HG02885 (cell line): ENCODE measurements around the gene BHMT.

Source experiments
- ATAC-seq: cut with Tn5 transposase; IDR thresholded peaks from one replicate; pipeline ENCODE4 v1.9.1; 2021; ENCODE audit warnings: mild to moderate bottlenecking; ENCODE audit not compliant: unreplicated experiment, poor library complexity

The BHMT gene, protein sequence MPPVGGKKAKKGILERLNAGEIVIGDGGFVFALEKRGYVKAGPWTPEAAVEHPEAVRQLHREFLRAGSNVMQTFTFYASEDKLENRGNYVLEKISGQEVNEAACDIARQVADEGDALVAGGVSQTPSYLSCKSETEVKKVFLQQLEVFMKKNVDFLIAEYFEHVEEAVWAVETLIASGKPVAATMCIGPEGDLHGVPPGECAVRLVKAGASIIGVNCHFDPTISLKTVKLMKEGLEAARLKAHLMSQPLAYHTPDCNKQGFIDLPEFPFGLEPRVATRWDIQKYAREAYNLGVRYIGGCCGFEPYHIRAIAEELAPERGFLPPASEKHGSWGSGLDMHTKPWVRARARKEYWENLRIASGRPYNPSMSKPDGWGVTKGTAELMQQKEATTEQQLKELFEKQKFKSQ

DNA sequence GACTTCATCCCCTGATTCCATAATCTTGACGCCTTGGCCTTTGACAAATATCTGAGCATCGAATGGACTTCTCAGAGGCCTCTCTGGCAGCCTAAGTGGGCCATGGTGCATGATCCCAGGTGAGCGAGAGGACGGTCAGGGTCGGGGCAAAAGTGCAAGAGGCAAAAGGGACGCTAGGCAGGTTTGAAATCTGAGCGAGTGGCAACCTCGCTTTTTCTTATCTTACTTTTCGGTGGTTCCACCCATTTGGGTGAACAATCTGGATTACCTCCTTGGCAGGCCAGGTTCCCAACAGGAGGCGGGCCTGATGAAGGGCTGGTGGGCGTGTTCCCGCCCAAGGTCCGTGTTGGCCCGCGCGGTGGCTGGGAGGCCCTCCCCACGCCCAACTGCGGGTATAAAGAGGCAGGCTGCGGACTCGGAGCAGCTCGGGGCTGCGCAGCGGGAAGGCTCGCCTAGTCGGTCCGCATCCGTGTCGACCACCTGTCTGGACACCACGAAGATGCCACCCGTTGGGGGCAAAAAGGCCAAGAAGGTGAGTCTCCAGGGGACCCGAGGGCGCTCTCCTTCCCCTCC, at the start of gene BHMT:
Gene BHMT (plus strand): TSS at position 423 of the 573 bp plus-strand sequence. CDS start 77 bp downstream, at position 500.
- ATAC-seq, result no peak

- no peak for ATAC-seq
Observed at GRCh38 chr5:79062436-79062835, 49.2 kb upstream of the BHMT start.

GRCh38 chr5:79069488-79070349, 41.9 kb upstream of the BHMT start, which contains the start of the genes BHMT2 and DMGDH:
Gene BHMT2, plus strand, starts transcription at chr5:79069767. Its CDS starts 16 bp downstream, at chr5:79069783.
Gene DMGDH, minus strand, starts transcription at chr5:79069674. Its CDS starts 54 bp downstream, at chr5:79069620.
- ATAC-seq, result no peak

DNA sequence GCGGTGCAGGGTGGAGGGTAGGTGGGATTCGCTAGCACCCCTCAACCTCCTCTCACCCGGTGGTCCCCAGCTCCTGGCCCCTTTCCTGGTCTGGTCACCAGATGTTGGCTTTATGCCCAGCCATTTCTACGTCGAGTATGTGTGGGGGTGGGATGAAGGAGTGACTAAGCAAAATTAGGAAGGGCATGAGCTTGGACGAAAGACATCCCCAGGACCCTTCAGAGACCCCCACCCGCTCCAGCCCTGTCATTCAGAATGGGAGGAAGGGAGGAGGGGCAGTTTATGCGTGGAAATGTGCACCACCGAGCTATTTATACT, 41.3 kb upstream of the BHMT start:
- ATAC-seq, result no peak

GRCh38 chr5:79074641-79075040, 37.0 kb upstream of the BHMT start:
- no peak for ATAC-seq

- no peak for ATAC-seq
Observed at GRCh38 chr5:79075646-79076426, 35.8 kb upstream of the BHMT start.

DNA sequence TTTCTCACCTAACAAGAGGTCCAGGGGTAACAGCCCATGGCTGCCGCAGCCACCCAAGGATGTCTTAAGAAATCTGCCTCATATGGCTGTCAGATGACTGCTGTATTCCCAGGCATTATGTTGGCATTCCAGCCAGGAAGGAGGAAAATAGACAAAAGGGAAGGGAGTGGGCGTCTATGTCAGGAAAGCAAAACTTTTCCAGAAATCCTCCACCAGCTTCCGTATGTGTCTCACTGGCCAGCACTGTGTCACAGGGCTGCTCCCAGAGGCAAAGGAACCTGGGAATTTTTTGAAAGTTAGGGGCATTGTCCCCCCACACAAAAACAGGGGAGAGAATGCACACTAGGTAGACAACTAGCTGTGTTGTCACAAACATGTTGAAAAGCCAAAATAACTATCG, 34.8 kb upstream of the BHMT start:
- ATAC-seq, result no peak

- no peak for ATAC-seq
Observed at GRCh38 chr5:79077680-79078365, 33.8 kb upstream of the BHMT start.

DNA sequence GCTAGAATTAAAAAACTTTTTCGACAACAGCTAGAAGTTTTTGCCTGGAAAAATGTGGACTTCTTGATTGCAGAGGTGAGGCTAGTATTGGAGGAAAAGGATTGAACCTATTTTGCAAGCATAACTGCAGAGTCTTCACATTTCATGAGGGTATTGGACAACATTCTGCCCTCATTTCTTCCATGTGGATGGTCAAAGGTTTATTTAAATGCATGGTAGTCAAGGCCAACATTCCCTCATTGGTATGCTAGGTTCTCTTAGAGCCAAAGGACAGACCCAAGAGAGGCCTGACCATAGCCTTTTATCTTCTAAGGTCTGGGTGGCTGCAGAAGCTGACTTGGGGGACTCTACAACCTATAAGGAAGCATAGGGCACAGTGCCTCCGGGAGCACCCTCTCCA, 30.8 kb upstream of the BHMT start:
- no peak for ATAC-seq

DNA sequence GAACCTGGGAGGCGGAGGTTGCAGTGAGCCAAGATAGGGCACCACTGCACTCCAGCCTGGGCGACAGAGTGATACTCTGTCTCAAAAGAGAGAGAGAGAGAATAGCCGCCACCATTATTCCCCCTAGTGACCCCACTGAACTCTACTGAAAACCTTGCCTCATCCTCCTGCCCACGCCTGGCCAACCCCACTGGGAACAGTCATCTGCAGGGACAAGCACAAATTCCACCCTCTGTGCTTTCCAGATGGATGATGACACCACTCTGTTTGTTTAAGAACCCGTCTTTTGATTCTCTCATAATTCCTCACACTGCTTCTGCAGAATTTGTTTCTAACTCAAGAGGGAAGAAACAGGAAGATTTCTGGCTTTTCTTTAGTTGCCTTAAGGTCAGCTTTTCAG, 29.8 kb upstream of the BHMT start:
- ATAC-seq, result no peak

DNA sequence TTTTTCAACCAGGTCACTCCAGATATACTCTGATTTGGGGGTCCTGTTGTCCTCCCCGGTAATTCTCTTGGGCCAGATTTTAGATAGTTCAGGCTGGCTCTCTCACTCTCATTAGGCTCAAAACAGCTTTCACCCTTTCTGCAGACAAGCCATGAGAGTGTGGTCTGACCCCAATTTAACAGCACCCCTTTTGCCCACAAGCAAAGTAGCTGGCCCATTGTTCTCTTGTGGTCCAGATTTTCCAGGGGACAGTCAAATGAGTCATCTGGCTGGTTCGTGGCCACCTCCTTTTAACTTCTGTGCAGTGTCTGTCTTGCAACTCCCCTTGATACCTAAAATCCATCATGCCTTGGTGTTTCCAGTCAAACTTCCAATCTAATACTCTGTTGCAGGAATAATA, 25.5 kb upstream of the BHMT start:
- no peak for ATAC-seq

DNA sequence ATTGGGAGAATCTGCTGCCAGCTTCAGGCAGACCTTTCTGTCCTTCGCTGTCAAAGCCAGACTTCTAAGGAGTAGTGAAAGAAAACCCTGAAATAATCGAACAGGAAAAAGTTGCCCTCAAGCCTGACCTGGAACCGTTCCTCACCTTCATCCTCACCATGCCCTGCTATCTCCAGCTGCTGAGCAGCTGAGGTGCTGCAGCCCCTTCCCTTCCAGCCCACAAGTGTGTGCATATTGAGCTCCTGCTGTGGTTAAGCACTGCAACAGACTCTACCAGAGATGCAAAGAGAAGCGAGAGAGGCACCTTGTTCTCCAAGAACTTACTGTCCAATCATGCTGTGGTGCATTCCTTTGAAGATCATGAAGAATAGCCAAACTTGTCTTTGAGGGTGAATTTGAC, 23.1 kb upstream of the BHMT start:
- ATAC-seq, result no peak

DNA sequence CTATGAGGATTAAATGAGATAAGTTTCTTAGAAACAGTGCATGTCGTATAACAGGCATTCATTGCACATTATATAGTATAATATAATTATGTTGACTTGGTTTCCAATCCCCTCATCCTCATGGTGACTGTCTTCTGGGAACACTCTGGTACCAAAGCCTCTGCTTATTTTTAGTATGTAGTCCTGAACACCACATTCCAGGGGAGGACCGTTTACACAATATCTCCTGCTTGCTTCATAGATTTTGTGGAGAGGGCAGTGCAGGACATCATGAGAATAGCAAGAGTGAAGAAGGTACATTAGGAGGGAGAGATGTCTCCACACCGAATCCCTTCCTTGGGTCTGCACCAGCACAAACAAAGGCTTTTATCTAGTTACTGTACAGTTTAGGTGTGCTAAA, 20.5 kb upstream of the BHMT start:
- ATAC-seq, result no peak

GRCh38 chr5:79093762-79094161, 17.8 kb upstream of the BHMT start:
- no peak for ATAC-seq

GRCh38 chr5:79105868-79106267, 5.7 kb upstream of the BHMT start:
- ATAC-seq, result no peak

DNA sequence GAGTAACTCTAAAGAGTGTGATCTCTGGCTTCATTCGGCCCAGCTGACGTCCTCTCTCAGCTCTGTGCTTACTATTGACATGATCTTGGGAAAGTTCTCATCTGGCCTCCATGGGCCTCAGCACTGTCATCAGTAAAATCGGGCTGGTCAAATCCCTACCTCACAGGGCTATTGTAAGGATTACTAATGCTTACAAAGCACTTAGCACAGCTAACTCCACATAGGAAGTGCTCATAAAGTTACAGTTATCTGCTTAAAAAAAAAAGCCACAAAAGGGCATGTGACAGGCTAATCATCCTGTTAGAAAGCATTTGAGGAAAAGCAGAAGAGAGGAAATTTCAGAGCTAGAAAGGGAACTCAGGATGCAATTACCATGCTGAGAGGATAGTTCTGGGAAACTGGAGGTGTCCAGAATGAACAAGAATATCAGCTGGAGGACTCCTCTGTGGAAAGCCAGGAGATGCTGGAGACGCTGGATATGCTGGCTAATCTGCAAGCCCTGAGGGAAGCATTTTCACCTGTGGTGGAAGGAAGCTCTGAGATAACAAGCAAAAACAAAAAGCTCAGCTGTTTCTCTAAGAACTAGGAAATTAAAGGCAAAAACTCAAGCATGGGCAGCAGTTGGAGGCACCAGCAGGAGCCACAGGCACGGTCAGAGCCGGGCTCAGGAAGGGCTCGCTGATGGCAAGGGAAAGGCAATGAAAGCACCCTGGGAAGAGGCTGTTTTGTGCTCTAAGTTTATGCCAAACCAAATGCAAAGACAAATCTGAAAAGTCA, 4.4 kb upstream of the BHMT start:
- no peak for ATAC-seq

GRCh38 chr5:79108086-79108485, 3.5 kb upstream of the BHMT start:
- ATAC-seq, result no peak

DNA sequence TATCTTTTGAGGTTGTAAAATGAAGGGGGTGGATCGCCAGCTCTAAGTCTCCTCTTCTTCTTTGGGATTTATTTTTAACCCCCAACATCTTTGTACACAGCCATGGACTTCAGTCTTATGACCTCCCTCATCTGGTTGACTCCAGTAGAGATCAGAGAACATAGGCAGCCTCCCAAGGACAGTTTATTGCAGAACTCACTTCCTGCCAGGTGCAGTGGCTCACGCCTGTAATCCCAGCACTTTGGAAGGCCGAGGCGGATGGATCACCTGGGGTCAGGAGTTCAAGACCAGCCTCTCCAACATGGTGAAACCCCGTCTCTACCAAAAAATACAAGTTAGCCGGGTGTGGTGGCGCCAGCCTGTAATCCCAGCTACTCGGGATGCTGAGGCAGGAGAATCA, 2.8 kb upstream of the BHMT start:
- ATAC-seq, result no peak
